GM12892 (cell line): ENCODE data around the gene PDE7B.

ENCODE experiments used
- POLR2A ChIP-seq: IDR thresholded peaks from 2 replicates; pipeline ENCODE4 v1.6.1; 2011; ENCODE audit warnings: low read depth, low read length, control low read depth
- POLR2AphosphoS5 ChIP-seq: IDR thresholded peaks from 2 replicates; pipeline ENCODE4 v1.6.1; 2011; ENCODE audit warnings: low read depth, low read length, control low read depth
- TAF1 ChIP-seq: IDR thresholded peaks from 2 replicates; pipeline ENCODE4 v1.6.1; 2011; ENCODE audit warnings: low read depth, mild to moderate bottlenecking, control low read depth, low read length, borderline replicate concordance

- TF ChIP-seq POLR2A (no peak), POLR2AphosphoS5 (no peak), TAF1 (no peak)
Observed at GRCh38 chr6:136125585-136125984, 274.1 kb downstream of the PDE7B start.
